Uterus (tissue), 2 donors: ENCODE data around the gene CRYGC.
"Not testable (repeated sequence)": the region's sequence is repeated elsewhere in the genome, so short reads cannot be mapped to it uniquely, and the experiment has no call there.

ENCODE experiments used
- POLR2A ChIP-seq, 2 donors: fragments of 450-650 bp; IDR thresholded peaks; one replicate each; pipeline ENCODE4 v1.6.1; 2016; ENCODE audit warnings: antibody characterized with exemption in 2 of 2, mild to moderate bottlenecking in 1 of 2, moderate library complexity in 1 of 2
- TF ChIP-seq, protein P1 (sequence below), 4 experiments: fragments of 200-600 bp in 2 of 4; fragments of 450-650 bp in 2 of 4; sonication (generic) in 2 of 4; IDR thresholded peaks; one replicate each; pipeline ENCODE4 v1.5.1; 2016 to 2019; ENCODE audit warnings: antibody characterized with exemption in 4 of 4, mild to moderate bottlenecking in 2 of 4, moderate library complexity in 1 of 4

DNA sequence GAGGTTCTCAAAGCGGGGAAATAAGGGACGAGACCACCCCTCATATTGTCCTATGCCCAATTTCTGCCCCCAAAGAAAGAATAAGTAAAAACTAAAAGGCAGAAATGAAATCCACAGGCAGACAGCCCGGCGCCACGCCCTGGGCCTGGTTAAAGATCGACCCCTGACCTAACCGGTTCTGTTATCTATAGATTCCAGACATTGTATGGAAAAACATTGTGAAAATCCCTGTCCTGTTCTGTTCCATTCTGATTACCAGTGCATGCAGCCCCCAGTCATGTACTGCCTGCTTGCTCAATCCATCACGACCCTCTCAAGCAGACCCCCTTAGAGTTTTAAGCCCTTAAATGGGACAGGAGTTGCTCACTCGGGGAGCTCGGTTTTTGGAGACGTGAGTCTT, 12.2 kb downstream of the CRYGC start:
- TF ChIP-seq, protein P1, sequence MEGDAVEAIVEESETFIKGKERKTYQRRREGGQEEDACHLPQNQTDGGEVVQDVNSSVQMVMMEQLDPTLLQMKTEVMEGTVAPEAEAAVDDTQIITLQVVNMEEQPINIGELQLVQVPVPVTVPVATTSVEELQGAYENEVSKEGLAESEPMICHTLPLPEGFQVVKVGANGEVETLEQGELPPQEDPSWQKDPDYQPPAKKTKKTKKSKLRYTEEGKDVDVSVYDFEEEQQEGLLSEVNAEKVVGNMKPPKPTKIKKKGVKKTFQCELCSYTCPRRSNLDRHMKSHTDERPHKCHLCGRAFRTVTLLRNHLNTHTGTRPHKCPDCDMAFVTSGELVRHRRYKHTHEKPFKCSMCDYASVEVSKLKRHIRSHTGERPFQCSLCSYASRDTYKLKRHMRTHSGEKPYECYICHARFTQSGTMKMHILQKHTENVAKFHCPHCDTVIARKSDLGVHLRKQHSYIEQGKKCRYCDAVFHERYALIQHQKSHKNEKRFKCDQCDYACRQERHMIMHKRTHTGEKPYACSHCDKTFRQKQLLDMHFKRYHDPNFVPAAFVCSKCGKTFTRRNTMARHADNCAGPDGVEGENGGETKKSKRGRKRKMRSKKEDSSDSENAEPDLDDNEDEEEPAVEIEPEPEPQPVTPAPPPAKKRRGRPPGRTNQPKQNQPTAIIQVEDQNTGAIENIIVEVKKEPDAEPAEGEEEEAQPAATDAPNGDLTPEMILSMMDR (IDR thresholded peaks at IDR 0.05): not testable (repeated sequence)
- TF ChIP-seq POLR2A (IDR thresholded peaks at IDR 0.05): not testable (repeated sequence)
